ENCODE data around the gene CASP9.

CASP9 gene

DNA sequence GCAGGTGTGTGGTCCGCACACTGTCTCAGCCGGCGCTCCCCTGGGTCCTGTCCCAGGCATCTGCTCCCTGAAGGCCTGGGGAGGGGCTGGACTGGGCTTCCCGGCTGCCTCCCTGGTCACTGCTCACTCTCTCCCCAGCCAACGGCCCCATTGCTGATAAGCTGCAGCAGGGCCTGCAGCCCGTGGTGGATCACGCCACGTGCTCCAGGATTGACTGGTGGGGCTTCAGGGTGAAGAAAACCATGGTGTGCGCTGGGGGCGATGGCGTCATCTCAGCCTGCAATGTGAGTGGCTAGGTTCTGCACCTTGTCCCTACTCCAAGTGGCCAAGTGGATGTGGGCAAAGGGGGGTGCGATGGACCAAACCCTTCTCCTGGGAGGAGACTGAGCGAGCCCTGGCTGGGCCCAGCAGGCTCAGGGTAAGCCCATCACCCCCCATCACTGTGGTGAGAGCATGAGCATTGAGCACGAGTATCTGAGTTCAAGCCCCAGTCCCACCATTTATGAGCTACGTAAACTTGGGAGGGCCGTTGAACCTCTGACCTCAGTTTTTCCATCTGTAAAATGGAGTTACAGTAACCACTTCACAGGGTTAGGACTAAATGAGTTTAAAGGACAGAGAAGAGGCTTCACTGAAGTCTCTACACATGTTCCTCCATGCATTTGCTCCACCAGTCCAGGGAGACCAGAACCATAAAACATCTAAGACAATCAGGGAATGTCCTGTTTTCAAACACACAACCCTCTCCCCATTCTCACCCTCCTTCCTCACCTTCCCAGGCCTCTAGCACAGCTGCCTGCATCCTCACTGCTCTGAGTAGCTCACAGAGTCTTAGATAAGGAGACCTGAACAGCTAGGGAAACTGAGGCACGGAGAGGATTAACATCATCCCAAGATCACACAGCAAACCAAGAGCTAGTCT is 79.3 kb downstream of the CASP9 start:
- no peak for FAIRE-seq

- FAIRE-seq: no peak
Observed at GRCh38 chr1:15443281-15443680, 80.7 kb downstream of the CASP9 start.

DNA sequence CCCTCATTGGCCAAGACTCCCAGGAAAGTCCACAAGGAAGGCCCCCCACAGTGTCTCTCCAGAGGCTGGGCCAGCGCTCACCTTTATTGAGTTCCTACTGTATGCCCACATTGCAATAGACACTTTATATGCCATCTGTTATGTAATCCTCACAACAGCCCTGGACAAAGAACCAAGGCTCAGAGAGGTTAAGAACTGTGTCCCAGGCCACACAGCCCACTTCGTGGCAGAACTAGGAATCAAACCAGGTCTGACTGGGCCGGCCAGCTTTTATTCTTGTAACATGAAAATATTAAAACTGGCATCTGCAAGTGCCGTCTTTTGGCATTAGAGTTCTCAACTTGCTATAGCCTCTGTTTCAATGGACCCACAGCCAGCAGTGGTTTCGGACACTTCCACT is 81.3 kb downstream of the CASP9 start:
- FAIRE-seq: no peak

DNA sequence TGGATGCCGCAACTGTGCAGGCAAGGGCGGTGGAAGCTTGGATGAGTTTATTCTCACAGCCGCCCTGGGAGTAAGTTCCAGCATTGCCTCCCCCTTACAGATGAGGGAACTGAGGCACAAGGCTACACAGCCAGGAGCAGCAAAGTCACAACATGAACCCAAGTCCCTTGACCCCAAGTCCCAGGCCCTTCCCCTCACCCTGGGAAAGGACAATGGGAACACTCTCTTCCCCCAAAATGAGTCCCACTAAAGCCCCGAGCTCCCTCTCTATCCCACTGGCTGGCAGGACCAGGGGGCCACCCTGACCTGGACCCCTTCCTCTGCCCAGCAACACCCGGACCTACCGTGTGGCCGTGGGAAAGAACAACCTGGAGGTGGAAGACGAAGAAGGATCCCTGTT is 81.9 kb downstream of the CASP9 start:
- FAIRE-seq: no peak
